ENCODE measurements around the gene DHX8. TPM values are rescaled to one million over a fixed set of nuclear protein-coding genes. Genes with fewer than 3 reads are reported as not detected.

DHX8 gene
- total and polyA plus RNA-seq, 10 of the 15 experiments (the other 5 are each of a cell fraction or from before 2014, with no cell fraction given), result 27.6 to 50.4 (median 35.7) TPM

DNA sequence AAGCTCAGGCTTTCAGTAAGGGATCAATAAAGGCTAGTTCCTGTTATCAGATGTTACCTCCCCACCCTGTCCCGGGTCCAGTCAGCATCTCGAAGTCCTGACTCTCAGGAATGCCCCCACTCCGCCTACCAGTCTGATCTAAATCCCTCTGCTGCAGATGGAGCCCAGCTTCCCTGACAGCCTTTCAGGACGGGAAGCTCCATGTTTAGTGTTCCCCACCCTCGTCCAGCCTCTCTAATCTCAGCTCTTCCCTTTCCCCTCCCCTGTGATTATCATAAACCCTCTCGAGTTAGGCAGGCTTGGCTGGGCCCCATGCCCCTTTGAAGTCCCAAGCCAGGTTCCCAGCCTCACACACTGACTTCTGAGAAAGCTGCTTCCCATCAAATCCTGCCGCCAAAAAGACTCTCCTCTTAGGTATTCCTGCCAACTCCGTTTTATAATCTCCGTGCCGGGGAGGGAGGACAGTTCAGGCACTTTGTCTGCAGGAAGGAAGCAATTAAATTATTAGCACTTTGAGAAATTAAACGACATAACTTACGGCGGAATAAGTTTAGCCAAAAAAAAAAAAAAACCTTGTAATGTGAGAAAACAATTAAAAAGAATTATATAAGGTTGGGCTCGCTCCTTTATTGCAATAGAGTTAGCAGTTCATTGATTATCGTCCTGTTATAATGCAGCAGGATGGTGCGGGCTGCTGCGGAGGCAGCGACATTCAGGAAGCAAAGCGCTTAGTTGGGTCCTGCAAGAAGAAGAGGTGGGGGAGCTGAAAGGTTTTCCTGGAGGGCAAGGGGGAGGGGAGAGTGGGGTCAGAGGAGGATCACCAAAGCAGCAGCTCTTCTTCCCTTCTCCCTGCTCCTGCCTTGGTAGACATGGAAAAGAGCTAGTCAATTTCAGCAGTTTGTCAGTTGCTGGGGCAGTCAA is 79.2 kb downstream of the DHX8 start:
- no peak overlapping the region for H3K27ac ChIP-seq (ENCODE audit: control insufficient read depth, insufficient read depth)
- H2AFZ ChIP-seq (ENCODE audit: control insufficient read depth, low read depth, low read length), result no peak overlapping the region
- H3K4me2 ChIP-seq (ENCODE audit: control insufficient read depth, insufficient read depth), result no peak overlapping the region
- SMC1A ChIA-PET (ENCODE audit: uncharacterized antibody, unreplicated experiment), result interaction anchor here (1.1 to 1.9 kb wide), 3 partner anchors 14 to 110 kb away, joined by 4 to 10 read pairs (median 7); no protein-coding TSS in a partner anchor
- no peak overlapping the region for H3K4me3 ChIP-seq
- no peaks in the 10 kb centered on the region for H3K79me2 ChIP-seq (ENCODE audit: control insufficient read depth, insufficient read depth, low read length)
- ATAC-seq (no peak), DNase-seq (ENCODE audit: low read depth, low spot score) (no peak), FAIRE-seq (no peak)
- CTCF ChIA-PET, result interaction anchor here (1.4 to 2.5 kb wide), 2 partner anchors 11 to 14 kb away, joined by 6 to 7 read pairs; no protein-coding TSS in a partner anchor
- 11% methylated on average over 19 of the region's 19 CpGs for WGBS (ENCODE audit: insufficient coverage, insufficient replicate concordance, low lambda C conversion rate, missing lambda C conversion rate)
- H4K20me1 ChIP-seq (ENCODE audit: control insufficient read depth, insufficient read depth), result no peaks in the 10 kb centered on the region
- no peak overlapping the region for H3K9ac ChIP-seq (ENCODE audit: control insufficient read depth, insufficient read depth, low read length)
- H3K9me3 ChIP-seq (replicated peaks; ENCODE audit: control insufficient read depth, insufficient read depth, low read length), result no peaks in the 10 kb centered on the region
- no TSS peak for BruUV-seq (replicated peaks)
- in situ Hi-C loops (cut with MboI), result no loop called here
- RAD21 ChIA-PET (ENCODE audit: unreplicated experiment), result interaction anchor here (0.7 to 1.8 kb wide), 2 partner anchors 11 to 111 kb away, joined by 3 to 6 read pairs; no protein-coding TSS in a partner anchor
- H3K4me1 ChIP-seq (ENCODE audit: control insufficient read depth, insufficient read depth, low read length), result no peaks in the 10 kb centered on the region
- H3K36me3 ChIP-seq (ENCODE audit: control insufficient read depth in 2 of 2, insufficient read depth in 2 of 2, low read length in 1 of 2), result no peaks in the 10 kb centered on the region
- no peak for TF ChIP-seq RUNX3 (IDR thresholded peaks at IDR 0.05; ENCODE audit: low read length)
- no peak for TF ChIP-seq HCFC1 (IDR thresholded peaks at IDR 0.05; ENCODE audit: low read length)
- TF ChIP-seq ASH2L (IDR thresholded peaks at IDR 0.05; ENCODE audit: borderline replicate concordance, low read depth), result no peak
- TF ChIP-seq TCF7 (IDR thresholded peaks at IDR 0.05; ENCODE audit: borderline replicate concordance), result no peak
- TF ChIP-seq, protein P1, sequence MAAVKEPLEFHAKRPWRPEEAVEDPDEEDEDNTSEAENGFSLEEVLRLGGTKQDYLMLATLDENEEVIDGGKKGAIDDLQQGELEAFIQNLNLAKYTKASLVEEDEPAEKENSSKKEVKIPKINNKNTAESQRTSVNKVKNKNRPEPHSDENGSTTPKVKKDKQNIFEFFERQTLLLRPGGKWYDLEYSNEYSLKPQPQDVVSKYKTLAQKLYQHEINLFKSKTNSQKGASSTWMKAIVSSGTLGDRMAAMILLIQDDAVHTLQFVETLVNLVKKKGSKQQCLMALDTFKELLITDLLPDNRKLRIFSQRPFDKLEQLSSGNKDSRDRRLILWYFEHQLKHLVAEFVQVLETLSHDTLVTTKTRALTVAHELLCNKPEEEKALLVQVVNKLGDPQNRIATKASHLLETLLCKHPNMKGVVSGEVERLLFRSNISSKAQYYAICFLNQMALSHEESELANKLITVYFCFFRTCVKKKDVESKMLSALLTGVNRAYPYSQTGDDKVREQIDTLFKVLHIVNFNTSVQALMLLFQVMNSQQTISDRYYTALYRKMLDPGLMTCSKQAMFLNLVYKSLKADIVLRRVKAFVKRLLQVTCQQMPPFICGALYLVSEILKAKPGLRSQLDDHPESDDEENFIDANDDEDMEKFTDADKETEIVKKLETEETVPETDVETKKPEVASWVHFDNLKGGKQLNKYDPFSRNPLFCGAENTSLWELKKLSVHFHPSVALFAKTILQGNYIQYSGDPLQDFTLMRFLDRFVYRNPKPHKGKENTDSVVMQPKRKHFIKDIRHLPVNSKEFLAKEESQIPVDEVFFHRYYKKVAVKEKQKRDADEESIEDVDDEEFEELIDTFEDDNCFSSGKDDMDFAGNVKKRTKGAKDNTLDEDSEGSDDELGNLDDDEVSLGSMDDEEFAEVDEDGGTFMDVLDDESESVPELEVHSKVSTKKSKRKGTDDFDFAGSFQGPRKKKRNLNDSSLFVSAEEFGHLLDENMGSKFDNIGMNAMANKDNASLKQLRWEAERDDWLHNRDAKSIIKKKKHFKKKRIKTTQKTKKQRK (IDR thresholded peaks at IDR 0.05; ENCODE audit: low read depth, low read length), result no peak
- intact Hi-C loops (cut with micrococcal nuclease; ENCODE audit: unreplicated experiment), result no loop called here
- peaks cover 3 to 6% of the 10 kb centered on the region in 2 experiments; a peak in 2 of 4 replicates for H3K27me3 ChIP-seq (replicated peaks in 1 of 2; ENCODE audit: control insufficient read depth in 2 of 2, insufficient read depth in 2 of 2, low read length in 1 of 2)
- POLR2A ChIA-PET, result interaction anchor here (1.5 kb wide), 1 partner anchor 11 kb away, joined by 6 read pairs; no protein-coding TSS in a partner anchor
